Endodermal cell (in vitro differentiated cells): ENCODE measurements around the gene TARM1. TPM values are rescaled to one million over a fixed set of nuclear protein-coding genes. Genes with fewer than 3 reads are reported as not detected.

ENCODE experiments used
- DNase-seq: peaks from one replicate; pipeline ENCODE4 v3.0.0-alpha.2; 2017
- H3K27ac ChIP-seq: 2 replicates; pipeline ENCODE4 v1.5.1; 2013; ENCODE audit warnings: mild to moderate bottlenecking, low read depth, low read length, moderate library complexity
- H3K27me3 ChIP-seq: 2 replicates; pipeline ENCODE4 v1.6.1; 2013; ENCODE audit warnings: mild to moderate bottlenecking, low read length, moderate library complexity; ENCODE audit not compliant: insufficient read depth, control insufficient read depth, poor library complexity, severe bottlenecking
- H3K36me3 ChIP-seq: 2 replicates; pipeline ENCODE4 v1.7.0; 2013; ENCODE audit warnings: mild to moderate bottlenecking, low read length, moderate library complexity; ENCODE audit not compliant: control insufficient read depth, insufficient read depth
- H3K4me1 ChIP-seq: one replicate; pipeline ENCODE4 v1.7.0; 2013; ENCODE audit warnings: low read length; ENCODE audit not compliant: control insufficient read depth, insufficient read depth
- H3K4me3 ChIP-seq: 2 replicates; pipeline ENCODE4 v1.5.1; 2013; ENCODE audit warnings: mild to moderate bottlenecking, low read length, moderate library complexity
- H3K9ac ChIP-seq: 2 replicates; pipeline ENCODE4 v1.6.1; 2013; ENCODE audit warnings: mild to moderate bottlenecking, low read length, moderate library complexity; ENCODE audit not compliant: poor library complexity, severe bottlenecking; ENCODE audit errors: extremely low read depth
- H3K9me3 ChIP-seq: 2 replicates; pipeline ENCODE4 v1.6.1; 2013; ENCODE audit warnings: mild to moderate bottlenecking, low read length, moderate library complexity; ENCODE audit not compliant: control insufficient read depth
- H3K27ac Mint-ChIP-seq: 2 replicates; pipeline ENCODE4 v1.8.0; 2020; ENCODE audit warnings: mixed read lengths
- H3K27me3 Mint-ChIP-seq: 2 replicates; pipeline ENCODE4 v1.8.0; 2021; ENCODE audit warnings: mild to moderate bottlenecking, mixed read lengths; ENCODE audit not compliant: insufficient read depth
- H3K36me3 Mint-ChIP-seq: 2 replicates; pipeline ENCODE4 v1.8.0; 2020; ENCODE audit warnings: low read depth, mixed read lengths
- H3K4me1 Mint-ChIP-seq: 2 replicates; pipeline ENCODE4 v1.8.0; 2020; ENCODE audit warnings: mixed read lengths
- H3K4me3 Mint-ChIP-seq: 2 replicates; pipeline ENCODE4 v1.8.0; 2020; ENCODE audit warnings: mild to moderate bottlenecking, moderate library complexity, mixed read lengths
- H3K9me3 Mint-ChIP-seq: 2 replicates; pipeline ENCODE4 v1.8.0; 2020; ENCODE audit warnings: mild to moderate bottlenecking, mixed read lengths
- WGBS, 2 experiments: methylation state at CpG; one replicate each; pipeline versions ENCODE4 v1.1.5 to v1.1.7; 2013; ENCODE audit warnings: missing lambda C conversion rate in 2 of 2, mixed read lengths in 1 of 2; ENCODE audit not compliant: insufficient coverage in 1 of 2, insufficient read length in 1 of 2; 5-methylcytosine and 5-hydroxymethylcytosine counted together
- total RNA-seq, 2 donors: library from RNA; stranded (reverse); fragmentation: NEBNext Ultra II Directional in 1 of 2; extraction: Animal tissue kit (Norgen Biotek cat#: 25700) in 1 of 2; gene quantifications; 2 replicates in 1 of 2; 3 replicates in 1 of 2; pipeline ENCODE4 v1.2.1, GENCODE V29; 2021
- TF ChIP-seq, protein P1 (sequence below): fragments of 200-600 bp; sonication (generic); conservative IDR thresholded peaks from 2 replicates; pipeline ENCODE4 v1.5.0; 2021; ENCODE audit warnings: antibody characterized with exemption, mild to moderate bottlenecking

TARM1 gene
- total RNA-seq, 2 donors from 2014 or later = not detected

DNA sequence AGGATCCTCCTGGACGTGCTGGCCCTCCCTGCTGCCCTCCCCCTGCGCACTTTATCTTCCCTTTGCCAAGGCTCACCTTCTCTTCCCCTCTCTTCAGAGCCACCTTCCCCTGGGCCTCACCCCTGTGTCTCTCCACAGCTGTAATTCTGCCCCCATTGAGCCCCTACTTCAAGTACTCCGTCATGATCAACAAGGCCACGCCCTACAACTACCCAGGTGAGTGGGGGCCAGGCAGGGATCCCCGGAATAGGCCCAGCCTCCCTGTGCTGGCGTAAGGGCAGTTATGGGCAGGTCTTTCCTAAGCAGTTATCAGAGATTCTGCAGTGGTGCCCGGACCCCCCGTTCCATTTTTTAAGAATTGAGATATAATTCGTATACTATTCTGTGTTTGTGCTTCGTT, 24.6 kb upstream of the TARM1 start:
- WGBS, 2 experiments = 91 to 92% methylated on average over 6 to 10 of the region's 10 CpGs

DNA sequence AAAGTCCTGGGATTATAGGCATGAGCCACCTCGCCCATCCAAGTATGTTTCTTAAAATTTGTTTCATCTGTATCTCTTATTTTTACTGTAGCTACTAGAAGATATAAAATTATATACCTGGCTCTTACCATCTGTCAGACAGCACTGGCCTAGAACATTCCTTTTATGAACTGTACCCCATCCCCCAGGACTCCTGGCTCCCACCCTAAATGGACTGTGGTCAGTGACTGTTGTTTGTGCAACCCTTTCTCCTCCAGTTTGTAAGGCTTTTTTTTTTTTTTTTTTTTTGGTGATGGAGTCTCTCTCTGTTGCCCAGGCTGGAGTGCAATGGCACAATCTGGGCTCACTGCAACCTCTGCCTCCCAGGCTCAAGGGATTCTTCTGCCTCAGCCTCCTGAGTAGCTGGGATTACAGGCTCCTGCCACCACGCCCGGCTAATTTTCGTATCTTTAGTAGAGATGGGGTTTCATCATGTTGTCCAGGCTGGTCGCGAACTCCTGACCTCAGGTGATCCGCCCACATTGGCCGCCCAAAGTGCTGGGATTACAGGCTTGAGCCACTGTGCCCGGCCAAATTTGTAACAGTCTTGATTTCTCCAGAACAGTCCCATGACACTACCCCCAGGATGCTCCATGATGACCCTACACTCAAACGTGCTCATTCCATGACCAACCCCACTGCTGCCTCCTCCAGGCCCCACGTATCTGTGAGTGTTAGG, 24.0 kb upstream of the TARM1 start:
- Mint-ChIP-seq H3K27ac (no peak overlapping the region), H3K9me3 (no peaks in the 10 kb centered on the region), H3K4me1 (peaks cover 6% of the 10 kb centered on the region), H3K4me3 (peak overlapping the region; percentile 97), H3K27me3 (no peaks in the 10 kb centered on the region), H3K36me3 (peaks cover 45% of the 10 kb centered on the region)
- H3K27ac ChIP-seq = no peak overlapping the region
- H3K4me1 ChIP-seq = no peaks in the 10 kb centered on the region
- H3K9me3 ChIP-seq = no peaks in the 10 kb centered on the region
- H3K9ac ChIP-seq = no peak overlapping the region
- DNase-seq = no peak
- no peak overlapping the region for H3K4me3 ChIP-seq
- H3K27me3 ChIP-seq = no peaks in the 10 kb centered on the region
- TF ChIP-seq, protein P1, sequence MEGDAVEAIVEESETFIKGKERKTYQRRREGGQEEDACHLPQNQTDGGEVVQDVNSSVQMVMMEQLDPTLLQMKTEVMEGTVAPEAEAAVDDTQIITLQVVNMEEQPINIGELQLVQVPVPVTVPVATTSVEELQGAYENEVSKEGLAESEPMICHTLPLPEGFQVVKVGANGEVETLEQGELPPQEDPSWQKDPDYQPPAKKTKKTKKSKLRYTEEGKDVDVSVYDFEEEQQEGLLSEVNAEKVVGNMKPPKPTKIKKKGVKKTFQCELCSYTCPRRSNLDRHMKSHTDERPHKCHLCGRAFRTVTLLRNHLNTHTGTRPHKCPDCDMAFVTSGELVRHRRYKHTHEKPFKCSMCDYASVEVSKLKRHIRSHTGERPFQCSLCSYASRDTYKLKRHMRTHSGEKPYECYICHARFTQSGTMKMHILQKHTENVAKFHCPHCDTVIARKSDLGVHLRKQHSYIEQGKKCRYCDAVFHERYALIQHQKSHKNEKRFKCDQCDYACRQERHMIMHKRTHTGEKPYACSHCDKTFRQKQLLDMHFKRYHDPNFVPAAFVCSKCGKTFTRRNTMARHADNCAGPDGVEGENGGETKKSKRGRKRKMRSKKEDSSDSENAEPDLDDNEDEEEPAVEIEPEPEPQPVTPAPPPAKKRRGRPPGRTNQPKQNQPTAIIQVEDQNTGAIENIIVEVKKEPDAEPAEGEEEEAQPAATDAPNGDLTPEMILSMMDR = no peak
- H3K36me3 ChIP-seq = peaks cover 29% of the 10 kb centered on the region
- 88 to 95% methylated on average over 8 to 11 of the region's 11 CpGs for WGBS, 2 experiments

More for the DNA sequence above, 24.6 kb upstream of the TARM1 start:
- TF ChIP-seq, protein P1 = no peak
- H3K36me3 Mint-ChIP-seq = peaks cover 51% of the 10 kb centered on the region
- Histone ChIP-seq H3K4me1 (no peaks in the 10 kb centered on the region), H3K36me3 (peaks cover 32% of the 10 kb centered on the region), H3K9ac (no peak overlapping the region), H3K9me3 (no peaks in the 10 kb centered on the region), H3K27ac (no peak overlapping the region), H3K4me3 (no peak overlapping the region), H3K27me3 (no peaks in the 10 kb centered on the region)
- H3K9me3 Mint-ChIP-seq = no peaks in the 10 kb centered on the region
- H3K27me3 Mint-ChIP-seq = no peaks in the 10 kb centered on the region
- no peak overlapping the region for H3K27ac Mint-ChIP-seq
- H3K4me3 Mint-ChIP-seq = no peak overlapping the region
- H3K4me1 Mint-ChIP-seq = peaks cover 6% of the 10 kb centered on the region
- DNase-seq = peak; percentile 35

DNA sequence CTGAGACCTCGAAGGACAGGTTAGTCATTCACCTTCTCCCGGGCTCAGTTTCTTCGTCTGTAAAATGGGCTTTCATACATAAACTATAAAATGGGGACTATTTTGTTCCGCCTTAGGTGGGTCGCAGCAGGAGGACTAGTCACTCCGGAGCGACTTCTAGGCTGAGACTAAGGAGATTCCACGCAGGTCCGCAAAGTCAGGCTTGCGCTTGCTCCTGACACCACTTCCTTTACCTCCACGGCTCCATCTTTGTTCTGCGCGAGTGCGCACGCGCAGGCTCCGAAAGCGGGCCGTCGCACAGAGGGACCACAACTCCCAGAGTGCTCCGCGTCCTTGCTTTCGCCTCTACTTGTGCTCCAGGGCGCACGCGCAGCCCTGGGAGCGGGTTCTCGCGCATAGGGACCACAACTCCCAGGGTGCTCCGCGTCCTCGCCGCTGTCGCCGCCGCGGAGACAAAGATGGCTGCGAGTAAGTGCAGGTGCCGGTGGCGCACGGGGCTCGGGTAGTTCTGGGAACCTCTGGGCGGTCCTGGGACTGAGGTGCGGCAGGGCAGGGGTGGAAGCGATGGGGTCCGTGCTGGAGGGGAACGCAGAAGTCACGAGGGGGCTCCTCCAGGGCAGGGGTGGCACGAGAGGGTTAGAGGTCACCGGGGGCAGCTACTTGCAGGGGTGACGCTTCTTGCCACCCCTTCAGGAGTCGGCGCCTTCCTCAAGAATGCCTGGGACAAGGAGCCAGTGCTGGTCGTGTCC, 21.4 kb upstream of the TARM1 start, which contains the start of gene NDUFA3:
Gene NDUFA3 (plus strand): TSS at position 435 of the 749 bp plus-strand sequence. CDS start 24 bp downstream, at position 459.
- H3K9me3 ChIP-seq = no peaks in the 10 kb centered on the region
- H3K27me3 Mint-ChIP-seq = no peaks in the 10 kb centered on the region
- peaks cover 26% of the 10 kb centered on the region for H3K36me3 Mint-ChIP-seq
- no peaks in the 10 kb centered on the region for H3K4me1 ChIP-seq
- H3K27me3 ChIP-seq = no peaks in the 10 kb centered on the region
- H3K27ac Mint-ChIP-seq = peak within 1 kb of the TSS; percentile 97
- peak within 1 kb of the TSS; percentile 97 for H3K4me3 ChIP-seq
- TF ChIP-seq, protein P1 = no peak
- no peak within 1 kb of the TSS for H3K27ac ChIP-seq
- WGBS, 2 experiments = 5 to 21% methylated on average over 14 to 54 of the region's 54 CpGs
- H3K4me1 Mint-ChIP-seq = peaks cover 6% of the 10 kb centered on the region
- no peaks in the 10 kb centered on the region for H3K9me3 Mint-ChIP-seq
- peak within 1 kb of the TSS; percentile 97 for H3K4me3 Mint-ChIP-seq
- peaks cover 20% of the 10 kb centered on the region for H3K36me3 ChIP-seq
- H3K9ac ChIP-seq = peak within 1 kb of the TSS; percentile 61
- peak; percentile 99 for DNase-seq
